ENCODE data around the gene EVA1B. TPM values are rescaled to one million over a fixed set of nuclear protein-coding genes. Genes with fewer than 3 reads are reported as not detected.

EVA1B gene
- total RNA-seq, 1 donor from 2014 or later = 20.5 TPM

GRCh38 chr1:36337830-36338229 is 14.4 kb upstream of the EVA1B start:
- no peak overlapping the region for H3K4me3 ChIP-seq (ENCODE audit: low read depth, low read length)
- no peak for TF ChIP-seq CTCF (IDR thresholded peaks at IDR 0.05; ENCODE audit: insufficient read depth, low read length, severe bottlenecking)
- H3K27me3 ChIP-seq (ENCODE audit: control insufficient read depth, insufficient read depth, low read length) = no peaks in the 10 kb centered on the region
- FAIRE-seq = peak; percentile 50
- peaks cover 15% of the 10 kb centered on the region for H3K36me3 ChIP-seq (ENCODE audit: control insufficient read depth, insufficient read depth, low read length)
- no peak for DNase-seq (ENCODE audit: low read depth)

- DNase-seq (ENCODE audit: low read depth) (no peak), FAIRE-seq (no peak)
- Histone ChIP-seq H3K27me3 (ENCODE audit: control insufficient read depth, insufficient read depth, low read length) (no peaks in the 10 kb centered on the region), H3K36me3 (ENCODE audit: control insufficient read depth, insufficient read depth, low read length) (no peaks in the 10 kb centered on the region), H3K4me3 (ENCODE audit: low read depth, low read length) (no peak overlapping the region)
- no peak for TF ChIP-seq CTCF (IDR thresholded peaks at IDR 0.05; ENCODE audit: insufficient read depth, low read length, severe bottlenecking)
Observed at GRCh38 chr1:36330940-36331339, 7.5 kb upstream of the EVA1B start.

- no peak for FAIRE-seq
- H3K36me3 ChIP-seq (ENCODE audit: control insufficient read depth, insufficient read depth, low read length) = no peaks in the 10 kb centered on the region
- no peaks in the 10 kb centered on the region for H3K27me3 ChIP-seq (ENCODE audit: control insufficient read depth, insufficient read depth, low read length)
- DNase-seq (ENCODE audit: low read depth) = no peak
- no peak overlapping the region for H3K4me3 ChIP-seq (ENCODE audit: low read depth, low read length)
- no peak for TF ChIP-seq CTCF (IDR thresholded peaks at IDR 0.05; ENCODE audit: insufficient read depth, low read length, severe bottlenecking)
Observed at GRCh38 chr1:36329817-36330216, 6.4 kb upstream of the EVA1B start.

GRCh38 chr1:36328713-36329112 is 5.3 kb upstream of the EVA1B start:
- Histone ChIP-seq H3K4me3 (ENCODE audit: low read depth, low read length) (no peak overlapping the region), H3K27me3 (ENCODE audit: control insufficient read depth, insufficient read depth, low read length) (no peaks in the 10 kb centered on the region), H3K36me3 (ENCODE audit: control insufficient read depth, insufficient read depth, low read length) (no peaks in the 10 kb centered on the region)
- peak; percentile 21 for DNase-seq (ENCODE audit: low read depth)
- TF ChIP-seq CTCF (IDR thresholded peaks at IDR 0.05; ENCODE audit: insufficient read depth, low read length, severe bottlenecking) = no peak
- no peak for FAIRE-seq

- no peak for DNase-seq (ENCODE audit: low read depth)
- no peak overlapping the region for H3K4me3 ChIP-seq (ENCODE audit: low read depth, low read length)
- no peaks in the 10 kb centered on the region for H3K27me3 ChIP-seq (ENCODE audit: control insufficient read depth, insufficient read depth, low read length)
- no peaks in the 10 kb centered on the region for H3K36me3 ChIP-seq (ENCODE audit: control insufficient read depth, insufficient read depth, low read length)
- TF ChIP-seq CTCF (IDR thresholded peaks at IDR 0.05; ENCODE audit: insufficient read depth, low read length, severe bottlenecking) = no peak
- FAIRE-seq = no peak
Observed at GRCh38 chr1:36328088-36328480, 4.6 kb upstream of the EVA1B start.

- no peak for TF ChIP-seq CTCF (IDR thresholded peaks at IDR 0.05; ENCODE audit: insufficient read depth, low read length, severe bottlenecking)
- Histone ChIP-seq H3K27me3 (ENCODE audit: control insufficient read depth, insufficient read depth, low read length) (no peaks in the 10 kb centered on the region), H3K36me3 (ENCODE audit: control insufficient read depth, insufficient read depth, low read length) (no peaks in the 10 kb centered on the region), H3K4me3 (ENCODE audit: low read depth, low read length) (no peak overlapping the region)
- FAIRE-seq = peak; percentile 93
- DNase-seq (ENCODE audit: low read depth) = peak; percentile 82
Observed at GRCh38 chr1:36327421-36328087, 4.1 kb upstream of the EVA1B start.

Measured in bronchial epithelial cell (primary cell).